Thyroid gland (tissue), 4 donors: ENCODE data around the gene DDX24. TPM values are rescaled to one million over a fixed set of nuclear protein-coding genes. Genes with fewer than 3 reads are reported as not detected.

Experiments
- DNase-seq, 2 donors: peaks; one replicate each; pipeline ENCODE4 v3.0.0-alpha.2; 2019
- H3K27ac ChIP-seq, 3 donors: fragments of 200-600 bp; sonication (generic); 1 replicate in 2 of 3; 2 replicates in 1 of 3; pipeline ENCODE4 v1.5.1; 2016 to 2019; ENCODE audit warnings: mild to moderate bottlenecking in 1 of 3, moderate library complexity in 1 of 3
- H3K27me3 ChIP-seq: fragments of 200-600 bp; sonication (generic); one replicate; pipeline ENCODE4 v1.5.1; 2019
- H3K36me3 ChIP-seq, 2 donors: fragments of 200-600 bp; sonication (generic); one replicate each; pipeline ENCODE4 v1.5.1; 2016 to 2019
- H3K4me1 ChIP-seq, 2 donors: fragments of 200-600 bp; sonication (generic); one replicate each; pipeline ENCODE4 v1.5.1; 2017 to 2019
- H3K4me3 ChIP-seq, 3 donors: fragments of 200-600 bp; sonication (generic); replicated peaks in 1 of 3; 1 replicate in 2 of 3; 2 replicates in 1 of 3; pipeline ENCODE4 v1.5.1; 2016; ENCODE audit warnings: mild to moderate bottlenecking in 1 of 3
- H3K9me3 ChIP-seq: fragments of 200-600 bp; sonication (generic); one replicate; pipeline ENCODE4 v1.5.1; 2017
- POLR2A ChIP-seq, 2 donors: fragments of 450-650 bp; IDR thresholded peaks; one replicate each; pipeline ENCODE4 v1.6.1; 2017; ENCODE audit warnings: antibody characterized with exemption in 2 of 2, mild to moderate bottlenecking in 2 of 2, moderate library complexity in 1 of 2
- WGBS, 2 donors: methylation state at CpG; one replicate each; pipeline ENCODE4 v1.1.5; 2017; 5-methylcytosine and 5-hydroxymethylcytosine counted together
- intact Hi-C: fragments of 100-400 bp; cut with DNase I; formaldehyde crosslinking; loops from one replicate; pipeline ENCODE4 v1.15.1; 2023
- total RNA-seq, 4 donors: library from RNA; depleted of rRNA; stranded (reverse); fragments of >200 nt; gene quantifications; one replicate each; pipeline ENCODE4 v1.2.3, GENCODE V29; 2016
- TF ChIP-seq, protein P1 (sequence below), 6 experiments: fragments of 200-600 bp in 3 of 6; fragments of 450-650 bp in 3 of 6; sonication (generic) in 3 of 6; IDR thresholded peaks; one replicate each; pipeline ENCODE4 v1.5.1; 2016 to 2019; ENCODE audit warnings: antibody characterized with exemption in 6 of 6, mild to moderate bottlenecking in 2 of 6, inconsistent platforms in 1 of 6, moderate library complexity in 1 of 6

The DDX24 gene
- total RNA-seq, 4 donors from 2014 or later = 139 to 209 (median 193) TPM

- DNase-seq = no peak
- peaks cover 6 to 15% of the 10 kb centered on the region in 2 donors for H3K4me1 ChIP-seq
- intact Hi-C loops = no loop called here
- 60 to 70% methylated on average over 9 to 12 of the region's 17 CpGs for WGBS, 2 donors
- peak overlapping the region in 1 of 3 donors; percentile 65 for H3K4me3 ChIP-seq
- TF ChIP-seq POLR2A (IDR thresholded peaks at IDR 0.05) = no peak
- TF ChIP-seq, protein P1, sequence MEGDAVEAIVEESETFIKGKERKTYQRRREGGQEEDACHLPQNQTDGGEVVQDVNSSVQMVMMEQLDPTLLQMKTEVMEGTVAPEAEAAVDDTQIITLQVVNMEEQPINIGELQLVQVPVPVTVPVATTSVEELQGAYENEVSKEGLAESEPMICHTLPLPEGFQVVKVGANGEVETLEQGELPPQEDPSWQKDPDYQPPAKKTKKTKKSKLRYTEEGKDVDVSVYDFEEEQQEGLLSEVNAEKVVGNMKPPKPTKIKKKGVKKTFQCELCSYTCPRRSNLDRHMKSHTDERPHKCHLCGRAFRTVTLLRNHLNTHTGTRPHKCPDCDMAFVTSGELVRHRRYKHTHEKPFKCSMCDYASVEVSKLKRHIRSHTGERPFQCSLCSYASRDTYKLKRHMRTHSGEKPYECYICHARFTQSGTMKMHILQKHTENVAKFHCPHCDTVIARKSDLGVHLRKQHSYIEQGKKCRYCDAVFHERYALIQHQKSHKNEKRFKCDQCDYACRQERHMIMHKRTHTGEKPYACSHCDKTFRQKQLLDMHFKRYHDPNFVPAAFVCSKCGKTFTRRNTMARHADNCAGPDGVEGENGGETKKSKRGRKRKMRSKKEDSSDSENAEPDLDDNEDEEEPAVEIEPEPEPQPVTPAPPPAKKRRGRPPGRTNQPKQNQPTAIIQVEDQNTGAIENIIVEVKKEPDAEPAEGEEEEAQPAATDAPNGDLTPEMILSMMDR (IDR thresholded peaks at IDR 0.05) = no peak
- H3K27ac ChIP-seq = no peak overlapping the region
- H3K9me3 ChIP-seq = no peaks in the 10 kb centered on the region
- H3K27me3 ChIP-seq = no peaks in the 10 kb centered on the region
- no peaks in the 10 kb centered on the region for H3K36me3 ChIP-seq
Observed at GRCh38 chr14:94026889-94027469, 54.0 kb downstream of the DDX24 start.

DNA sequence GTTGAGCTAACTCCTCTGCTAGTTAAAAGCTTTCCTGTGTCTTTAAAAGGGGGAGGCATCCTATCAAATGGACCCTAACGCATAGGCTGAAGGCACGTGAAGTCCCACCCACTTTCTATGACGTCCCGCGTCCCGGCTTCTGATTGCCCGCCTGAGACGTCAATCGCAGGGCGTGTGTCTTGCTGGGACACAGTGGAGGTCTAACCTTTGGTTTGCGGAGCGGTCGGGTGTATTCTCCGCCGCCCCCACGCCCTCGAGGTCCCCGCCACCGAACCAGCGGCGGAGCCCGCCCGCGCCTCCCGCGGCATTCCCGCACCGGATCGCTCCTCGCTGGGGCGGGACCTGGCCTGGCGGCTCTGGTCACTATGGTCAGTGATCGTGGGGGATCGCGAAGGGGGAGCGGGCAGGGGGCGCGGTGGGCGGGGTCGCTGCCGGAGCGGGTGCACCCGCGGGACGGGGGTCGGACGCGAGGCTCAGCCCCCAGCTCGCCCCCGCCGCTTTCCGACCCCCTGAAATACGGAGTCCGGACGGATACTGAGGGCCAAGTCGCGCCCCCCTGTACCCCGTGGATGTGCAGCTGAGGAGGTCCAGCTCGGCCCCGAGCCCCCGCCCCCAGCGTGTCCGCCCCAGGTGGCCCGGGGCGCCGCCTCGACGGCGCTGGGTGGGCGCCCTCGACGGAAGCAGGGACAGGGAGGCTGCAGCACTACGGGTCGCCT is 54.7 kb downstream of the DDX24 start, which contains the start of gene OTUB2:
Gene OTUB2, plus strand, starts transcription at position 168 of the 716 bp plus-strand sequence. Its CDS starts 198 bp downstream, at position 366.
- whole genome bisulfite sequencing, 2 donors = 1 to 3% methylated on average over 12 to 24 of the region's 74 CpGs
- Histone ChIP-seq H3K36me3 (no peaks in the 10 kb centered on the region), H3K27me3 (no peaks in the 10 kb centered on the region), H3K9me3 (no peaks in the 10 kb centered on the region), H3K27ac (no peak within 1 kb of the TSS), H3K4me3 (peak within 1 kb of the TSS in 2 of 3 donors; percentile 45 to 65), H3K4me1 (peaks cover 6 to 15% of the 10 kb centered on the region in 2 donors)
- no peak for TF ChIP-seq POLR2A (IDR thresholded peaks at IDR 0.05)
- TF ChIP-seq, protein P1 (IDR thresholded peaks at IDR 0.05) = no peak
- intact Hi-C loops = no loop called here
- DNase-seq = peak; percentile 96 to 98

DNA sequence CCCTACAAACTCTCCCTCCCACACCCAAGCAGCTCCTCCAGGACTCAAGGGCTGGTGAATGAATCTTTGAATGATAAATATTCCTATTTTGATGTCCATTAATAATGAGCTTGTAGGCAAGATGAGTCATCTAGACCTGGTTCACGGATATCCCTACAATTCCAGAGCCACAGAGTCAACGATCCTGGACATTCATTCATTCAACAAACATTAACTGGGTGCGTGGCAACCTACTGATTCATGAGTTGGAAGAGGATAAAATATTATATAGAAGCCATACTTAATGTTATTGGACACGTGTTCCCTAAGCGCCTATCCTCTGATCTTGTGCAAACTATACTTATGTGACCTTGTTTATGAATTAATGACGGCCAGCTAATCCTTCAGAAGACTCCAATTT is 55.3 kb downstream of the DDX24 start:
- Histone ChIP-seq H3K27me3 (no peaks in the 10 kb centered on the region), H3K9me3 (no peaks in the 10 kb centered on the region), H3K36me3 (no peaks in the 10 kb centered on the region), H3K4me1 (peaks cover 6 to 15% of the 10 kb centered on the region in 2 donors), H3K27ac (no peak overlapping the region), H3K4me3 (no peak overlapping the region)
- intact Hi-C loops = no loop called here
- DNase-seq = no peak
- WGBS, 2 donors = 65 to 67% methylated on average over 6 of the region's 6 CpGs
- no peak for TF ChIP-seq POLR2A (IDR thresholded peaks at IDR 0.05)
- TF ChIP-seq, protein P1 (IDR thresholded peaks at IDR 0.05) = no peak

GRCh38 chr14:94024549-94024948 is 56.5 kb downstream of the DDX24 start:
- H3K27ac ChIP-seq = no peak overlapping the region
- no peak overlapping the region for H3K4me3 ChIP-seq
- intact Hi-C loops = no loop called here
- H3K4me1 ChIP-seq = peaks cover 6 to 15% of the 10 kb centered on the region in 2 donors
- no peaks in the 10 kb centered on the region for H3K36me3 ChIP-seq
- H3K9me3 ChIP-seq = no peaks in the 10 kb centered on the region
- 94 to 97% methylated on average over 1 of the region's 2 CpGs for WGBS, 2 donors
- no peak for DNase-seq
- H3K27me3 ChIP-seq = no peaks in the 10 kb centered on the region
- TF ChIP-seq, protein P1 (IDR thresholded peaks at IDR 0.05) = no peak
- TF ChIP-seq POLR2A (IDR thresholded peaks at IDR 0.05) = no peak
